ENCODE results near the gene SAP130. TPM values are rescaled to one million over a fixed set of nuclear protein-coding genes. Genes with fewer than 3 reads are reported as not detected.

Gene SAP130
- polyA plus RNA-seq, 5 donors = 22.1 to 26.8 (median 23.1) TPM

DNA sequence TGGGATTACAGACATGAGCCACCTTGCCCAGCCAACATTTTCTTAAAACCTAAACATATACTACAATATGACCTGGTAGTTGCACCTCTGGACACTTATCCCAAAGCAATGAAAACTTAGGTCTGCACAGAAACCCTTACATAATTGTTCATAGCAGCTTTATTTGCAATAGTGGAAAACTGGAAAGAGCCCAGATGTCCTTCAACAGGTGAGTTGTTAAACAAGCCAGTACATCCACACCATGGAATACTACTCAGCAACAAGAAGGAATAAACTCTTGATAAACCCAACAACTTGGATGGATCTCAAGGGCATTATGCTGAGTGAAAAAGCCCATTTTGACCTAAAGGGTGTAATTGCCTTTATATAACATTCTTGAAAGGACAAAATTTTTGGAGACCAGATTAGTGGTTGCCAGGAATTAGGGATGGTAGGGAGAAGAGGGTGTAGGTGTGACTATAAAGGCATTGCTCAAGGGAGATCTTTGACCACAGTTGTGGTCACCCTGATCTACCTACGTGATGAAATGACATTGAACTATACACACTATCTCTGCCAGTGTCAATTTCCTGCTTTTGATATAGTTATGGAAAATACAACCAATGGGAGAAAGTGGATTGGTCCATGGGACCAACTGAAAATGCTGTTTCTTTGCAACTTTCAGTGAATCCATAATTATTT, 130.2 kb downstream of the SAP130 start:
- DNase-seq = no peak

GRCh38 chr2:127893494-127893893, 134.4 kb downstream of the SAP130 start:
- DNase-seq = no peak

DNA sequence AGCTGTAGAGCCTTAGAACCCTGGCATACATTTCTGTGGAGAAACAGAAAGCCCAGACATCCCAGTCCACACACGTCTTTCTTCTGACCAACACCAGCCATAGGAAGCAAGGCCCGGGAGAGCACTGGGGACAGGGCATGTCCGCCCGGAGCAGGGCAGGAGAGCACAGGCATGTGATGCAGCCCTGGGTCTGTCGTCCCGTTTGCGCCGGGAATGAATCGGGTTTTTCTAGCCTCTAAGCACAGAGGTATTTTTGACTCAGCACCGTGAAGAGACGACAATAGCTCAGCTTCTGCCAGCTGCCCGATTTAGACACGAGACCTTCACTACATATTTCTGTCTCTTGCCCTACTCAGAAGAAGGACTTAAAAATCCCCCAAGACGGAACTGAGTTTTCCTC, 134.8 kb downstream of the SAP130 start:
- no peak for DNase-seq

- no peak for DNase-seq
Observed at GRCh38 chr2:127891811-127892210, 136.0 kb downstream of the SAP130 start.

Other genes with a start within 250 kb of the SAP130 start
- 10 to 100 TPM; 42.1 to 61.9 (median 54.5) TPM for gene WDR33, start 216.9 kb downstream of the SAP130 start, polyA plus RNA-seq (ENCODE audit: insufficient read depth in 1 of 5, insufficient read length in 5 of 5, low replicate concordance in 1 of 5)
- gene POLR2D, start 169.9 kb downstream of the SAP130 start, polyA plus RNA-seq (ENCODE audit: insufficient read depth in 1 of 5, insufficient read length in 5 of 5, low replicate concordance in 1 of 5) = 10 to 100 TPM; 32.5 to 38.0 (median 35.3) TPM
- 10 to 100 TPM; 20.9 to 25.2 (median 23.5) TPM for gene AMMECR1L, start 142.1 kb downstream of the SAP130 start, polyA plus RNA-seq (ENCODE audit: insufficient read depth in 1 of 5, insufficient read length in 5 of 5, low replicate concordance in 1 of 5)
- gene UGGT1, start 63.1 kb upstream of the SAP130 start, polyA plus RNA-seq (ENCODE audit: insufficient read depth in 1 of 5, insufficient read length in 5 of 5, low replicate concordance in 1 of 5) = 10 to 100 TPM; 26.5 to 35.6 (median 31.1) TPM

All from right lung (tissue), 5 donors.